ENCODE results near the gene SDK1. TPM values are rescaled to one million over a fixed set of nuclear protein-coding genes. Genes with fewer than 3 reads are reported as not detected.

Gene SDK1
- total and polyA plus RNA-seq, 8 donors = 1.6 to 11.2 (median 6.6) TPM

DNA sequence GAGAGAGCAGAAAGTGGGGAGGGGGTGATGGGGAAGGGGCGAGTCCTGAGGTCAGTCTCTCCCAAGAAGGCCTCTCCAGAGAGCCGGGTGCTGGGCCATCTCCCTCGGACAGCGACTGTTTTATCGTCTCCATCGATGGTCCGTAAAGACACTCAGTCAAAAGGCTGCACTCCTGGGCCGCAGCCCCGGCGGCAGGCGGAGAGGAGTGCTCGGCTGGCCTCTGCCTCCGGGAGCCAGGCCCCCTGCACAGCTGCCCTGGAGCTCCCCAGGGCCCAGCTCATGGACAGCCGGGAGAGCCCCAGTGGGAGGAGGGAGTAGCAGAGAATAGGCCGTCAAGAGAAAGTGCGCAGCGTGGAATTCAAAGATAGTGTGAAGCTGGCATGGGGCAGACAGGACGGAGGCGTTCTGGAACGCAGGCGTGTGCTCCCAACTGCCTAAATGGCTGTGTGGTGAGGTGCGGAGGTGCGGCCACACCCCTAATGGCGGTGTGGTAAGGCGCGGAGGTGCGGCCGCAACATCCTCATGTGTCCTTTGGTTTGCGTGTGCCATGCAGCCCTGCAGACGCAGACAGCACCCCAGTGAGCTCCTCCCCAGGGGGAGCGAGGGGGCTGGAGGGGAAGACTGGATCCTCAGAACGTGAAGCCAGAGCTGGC is 903.6 kb downstream of the SDK1 start:
- peaks cover 0 to 17% (median 0%) of the 10 kb centered on the region in 4 donors for H3K36me3 ChIP-seq
- no peaks in the 10 kb centered on the region for H3K27me3 ChIP-seq
- peaks cover 0 to 8% (median 0%) of the 10 kb centered on the region in 4 donors for H3K9me3 ChIP-seq
- TF ChIP-seq EP300 (IDR thresholded peaks at IDR 0.05) (no peak), POLR2AphosphoS5 (IDR thresholded peaks at IDR 0.05) (no peak), POLR2A (IDR thresholded peaks at IDR 0.05) (no peak)
- TF ChIP-seq, protein P1, sequence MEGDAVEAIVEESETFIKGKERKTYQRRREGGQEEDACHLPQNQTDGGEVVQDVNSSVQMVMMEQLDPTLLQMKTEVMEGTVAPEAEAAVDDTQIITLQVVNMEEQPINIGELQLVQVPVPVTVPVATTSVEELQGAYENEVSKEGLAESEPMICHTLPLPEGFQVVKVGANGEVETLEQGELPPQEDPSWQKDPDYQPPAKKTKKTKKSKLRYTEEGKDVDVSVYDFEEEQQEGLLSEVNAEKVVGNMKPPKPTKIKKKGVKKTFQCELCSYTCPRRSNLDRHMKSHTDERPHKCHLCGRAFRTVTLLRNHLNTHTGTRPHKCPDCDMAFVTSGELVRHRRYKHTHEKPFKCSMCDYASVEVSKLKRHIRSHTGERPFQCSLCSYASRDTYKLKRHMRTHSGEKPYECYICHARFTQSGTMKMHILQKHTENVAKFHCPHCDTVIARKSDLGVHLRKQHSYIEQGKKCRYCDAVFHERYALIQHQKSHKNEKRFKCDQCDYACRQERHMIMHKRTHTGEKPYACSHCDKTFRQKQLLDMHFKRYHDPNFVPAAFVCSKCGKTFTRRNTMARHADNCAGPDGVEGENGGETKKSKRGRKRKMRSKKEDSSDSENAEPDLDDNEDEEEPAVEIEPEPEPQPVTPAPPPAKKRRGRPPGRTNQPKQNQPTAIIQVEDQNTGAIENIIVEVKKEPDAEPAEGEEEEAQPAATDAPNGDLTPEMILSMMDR (IDR thresholded peaks at IDR 0.05) = no peak
- peak in 1 of 2 donors; percentile 72 for DNase-seq
- H3K4me1 ChIP-seq = no peaks in the 10 kb centered on the region
- intact Hi-C loops (cut with DNase I; ENCODE audit: low total_unique reads) = no loop called here
- peak overlapping the region in 1 of 4 donors; percentile 29 for H3K4me3 ChIP-seq
- H3K27ac ChIP-seq = no peak overlapping the region
- WGBS, 5 donors = 52 to 86% (median 57%) methylated on average over 25 to 32 of the region's 32 CpGs

DNA sequence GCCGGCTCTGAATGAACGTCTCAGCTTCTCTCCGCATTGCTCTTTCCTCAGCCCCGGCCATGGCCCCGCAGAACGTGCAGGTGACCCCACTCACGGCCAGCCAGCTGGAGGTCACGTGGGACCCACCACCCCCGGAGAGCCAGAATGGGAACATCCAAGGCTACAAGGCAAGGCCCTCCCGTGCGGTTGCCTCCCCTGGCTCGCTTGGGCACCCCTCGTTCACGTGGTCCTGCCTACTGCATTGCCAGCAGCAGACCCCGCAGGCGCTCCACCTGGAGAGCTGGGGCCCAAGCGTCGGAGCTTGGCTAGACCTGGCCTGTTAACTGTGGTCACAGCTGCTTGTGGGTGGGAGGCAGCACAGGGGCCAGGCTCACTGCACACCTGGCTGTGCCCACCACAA is 904.8 kb downstream of the SDK1 start:
- intact Hi-C loops (cut with DNase I; ENCODE audit: low total_unique reads) = no loop called here
- H3K4me1 ChIP-seq = no peaks in the 10 kb centered on the region
- WGBS, 5 donors = 92 to 99% (median 97%) methylated on average over 2 to 18 of the region's 18 CpGs

DNA sequence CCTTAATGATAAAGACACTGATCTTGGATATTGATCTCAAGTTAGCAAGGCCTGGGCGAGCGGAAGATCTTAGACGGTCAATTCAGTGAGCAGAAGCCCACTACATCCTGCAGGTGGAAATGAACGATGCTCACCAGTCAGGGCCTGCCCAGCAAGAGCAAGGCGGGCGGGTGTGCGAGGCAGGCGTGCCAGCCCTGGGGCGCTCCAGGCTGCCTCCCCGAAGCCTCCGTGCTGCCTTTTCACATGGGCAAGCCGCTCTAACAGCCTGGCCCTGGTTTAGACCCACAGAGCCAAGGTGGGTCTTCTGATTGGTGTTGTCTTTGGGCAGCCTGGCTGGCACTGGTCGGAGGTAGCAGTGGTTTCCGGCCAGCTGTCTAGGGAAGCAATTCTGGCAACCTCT is 906.0 kb downstream of the SDK1 start:
- TF ChIP-seq, protein P1 (IDR thresholded peaks at IDR 0.05) = no peak
- no peak for TF ChIP-seq POLR2AphosphoS5 (IDR thresholded peaks at IDR 0.05)
- no peak for TF ChIP-seq POLR2A (IDR thresholded peaks at IDR 0.05)
- no peak for TF ChIP-seq EP300 (IDR thresholded peaks at IDR 0.05)
- no peak for DNase-seq
- intact Hi-C loops (cut with DNase I; ENCODE audit: low total_unique reads) = no loop called here
- Histone ChIP-seq H3K36me3 (peaks cover 0 to 17% (median 6%) of the 10 kb centered on the region in 4 donors), H3K9me3 (no peaks in the 10 kb centered on the region), H3K4me3 (no peak overlapping the region), H3K27me3 (no peaks in the 10 kb centered on the region), H3K27ac (no peak overlapping the region), H3K4me1 (no peaks in the 10 kb centered on the region)
- WGBS, 5 donors = 92 to 98% (median 96%) methylated on average over 14 of the region's 14 CpGs

More for the DNA sequence above, 904.8 kb downstream of the SDK1 start:
- Histone ChIP-seq H3K27me3 (no peaks in the 10 kb centered on the region), H3K36me3 (peaks cover 0 to 17% (median 6%) of the 10 kb centered on the region in 4 donors), H3K27ac (no peak overlapping the region), H3K4me3 (no peak overlapping the region), H3K9me3 (no peaks in the 10 kb centered on the region)
- TF ChIP-seq EP300 (IDR thresholded peaks at IDR 0.05) (no peak), POLR2AphosphoS5 (IDR thresholded peaks at IDR 0.05) (no peak), POLR2A (IDR thresholded peaks at IDR 0.05) (no peak)
- TF ChIP-seq, protein P1 (IDR thresholded peaks at IDR 0.05) = no peak
- no peak for DNase-seq

DNA sequence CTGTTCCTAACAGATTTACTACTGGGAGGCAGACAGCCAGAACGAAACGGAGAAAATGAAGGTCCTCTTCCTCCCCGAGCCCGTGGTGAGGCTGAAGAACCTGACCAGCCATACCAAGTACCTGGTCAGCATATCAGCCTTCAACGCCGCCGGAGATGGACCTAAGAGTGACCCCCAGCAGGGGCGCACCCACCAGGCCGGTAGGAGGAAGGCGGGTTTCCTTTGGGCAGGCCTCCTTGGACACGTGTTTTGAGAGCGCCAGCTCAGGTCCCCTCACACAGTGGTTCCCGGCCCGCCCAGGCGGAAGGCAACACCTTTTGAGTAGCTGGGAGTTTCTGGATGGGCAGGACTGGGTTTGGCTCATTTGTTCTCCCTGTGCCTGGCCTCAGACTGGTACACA is 907.0 kb downstream of the SDK1 start:
- Histone ChIP-seq H3K4me1 (no peaks in the 10 kb centered on the region), H3K4me3 (no peak overlapping the region), H3K36me3 (peaks cover 0 to 17% (median 6%) of the 10 kb centered on the region in 4 donors), H3K27ac (no peak overlapping the region), H3K27me3 (no peaks in the 10 kb centered on the region), H3K9me3 (no peaks in the 10 kb centered on the region)
- intact Hi-C loops (cut with DNase I; ENCODE audit: low total_unique reads) = no loop called here
- WGBS, 5 donors = 88 to 93% (median 90%) methylated on average over 13 to 15 of the region's 15 CpGs
- TF ChIP-seq, protein P1 (IDR thresholded peaks at IDR 0.05) = no peak
- TF ChIP-seq POLR2AphosphoS5 (IDR thresholded peaks at IDR 0.05) (no peak), EP300 (IDR thresholded peaks at IDR 0.05) (no peak), POLR2A (IDR thresholded peaks at IDR 0.05) (no peak)
- DNase-seq = no peak
